Upper lobe of left lung (tissue), 4 donors: ENCODE data around the gene RFXAP.

Source experiments
- CTCF ChIP-seq, 6 experiments: fragments of 450-650 bp in 4 of 6; fragments of 200-600 bp in 2 of 6; sonication (generic) in 2 of 6; IDR thresholded peaks; one replicate each; pipeline ENCODE4 v1.5.1; 2016 to 2019; ENCODE audit warnings: antibody characterized with exemption in 6 of 6
- EP300 ChIP-seq, 4 donors: sonication (generic); formaldehyde crosslinking; IDR thresholded peaks; one replicate each; pipeline ENCODE4 v1.5.1; 2017; ENCODE audit warnings: antibody characterized with exemption in 4 of 4, control low read depth in 2 of 4
- POLR2A ChIP-seq, 4 donors: fragments of 450-650 bp; IDR thresholded peaks; one replicate each; pipeline ENCODE4 v1.5.1; 2016 to 2017; ENCODE audit warnings: antibody characterized with exemption in 4 of 4, mild to moderate bottlenecking in 2 of 4

- TF ChIP-seq CTCF (IDR thresholded peaks at IDR 0.05) (no peak), POLR2A (IDR thresholded peaks at IDR 0.05) (no peak), EP300 (IDR thresholded peaks at IDR 0.05) (no peak)
Observed at GRCh38 chr13:36776175-36776574, 42.8 kb upstream of the RFXAP start.
